GM23338 (cell line): ENCODE data around the gene MED27. TPM values are rescaled to one million over a fixed set of nuclear protein-coding genes. Genes with fewer than 3 reads are reported as not detected.

Source experiments
- ATAC-seq: fragments of 200-7000 bp; cut with Tn5 transposase; 3 replicates; pipeline ENCODE4 v1.9.1; 2020
- DNase-seq: peaks from one replicate; pipeline ENCODE4 v3.0.0-alpha.2; 2015; ENCODE audit warnings: low spot score
- H2AFZ ChIP-seq: fragments of 200-600 bp; sonication (generic); 2 replicates; pipeline ENCODE4 v1.8.0; 2016; ENCODE audit warnings: antibody characterized with exemption, mild to moderate bottlenecking, moderate library complexity
- H3F3A ChIP-seq: fragments of 200-600 bp; sonication (generic); replicated peaks from 2 replicates; pipeline ENCODE4 v1.8.0; 2017; ENCODE audit warnings: antibody characterized with exemption, mixed run types, low read depth
- H3K27ac ChIP-seq: fragments of 200-600 bp; sonication (generic); 2 replicates; pipeline ENCODE4 v1.6.1; 2016; ENCODE audit warnings: low read depth
- H3K27me3 ChIP-seq: fragments of 200-600 bp; sonication (generic); 2 replicates; pipeline ENCODE4 v1.8.0; 2016; ENCODE audit warnings: mild to moderate bottlenecking, mixed run types, moderate library complexity; ENCODE audit not compliant: insufficient read depth
- H3K36me3 ChIP-seq: fragments of 200-600 bp; sonication (generic); 2 replicates; pipeline ENCODE4 v1.8.0; 2016; ENCODE audit warnings: mild to moderate bottlenecking; ENCODE audit not compliant: insufficient read depth
- H3K4me1 ChIP-seq: fragments of 200-600 bp; sonication (generic); 2 replicates; pipeline ENCODE4 v1.8.0; 2016; ENCODE audit warnings: mild to moderate bottlenecking, moderate library complexity; ENCODE audit not compliant: insufficient read depth
- H3K4me2 ChIP-seq: fragments of 200-600 bp; sonication (generic); 2 replicates; pipeline ENCODE4 v1.7.1; 2017; ENCODE audit warnings: mixed run types
- H3K4me3 ChIP-seq: fragments of 200-600 bp; sonication (generic); 2 replicates; pipeline ENCODE4 v1.6.1; 2016; ENCODE audit warnings: mixed run types
- H3K79me2 ChIP-seq: fragments of 200-600 bp; sonication (generic); replicated peaks from 2 replicates; pipeline ENCODE4 v1.8.0; 2017; ENCODE audit warnings: mild to moderate bottlenecking; ENCODE audit not compliant: insufficient read depth
- H3K9me2 ChIP-seq: fragments of 200-600 bp; sonication (generic); 2 replicates; pipeline ENCODE4 v1.8.0; 2017; ENCODE audit not compliant: insufficient read depth
- H4K20me1 ChIP-seq: fragments of 200-600 bp; sonication (generic); replicated peaks from 2 replicates; pipeline ENCODE4 v1.8.0; 2017; ENCODE audit warnings: mild to moderate bottlenecking; ENCODE audit not compliant: insufficient read depth
- H3K27ac Mint-ChIP-seq: 2 replicates; pipeline ENCODE4 v1.8.0; 2020; ENCODE audit warnings: inconsistent platforms, mild to moderate bottlenecking, moderate library complexity, mixed read lengths
- H3K27me3 Mint-ChIP-seq: 3 replicates; pipeline ENCODE4 v1.8.0; 2022; ENCODE audit warnings: low read depth, mild to moderate bottlenecking, moderate library complexity, mixed read lengths, inconsistent platforms; ENCODE audit not compliant: insufficient read depth, poor library complexity
- H3K36me3 Mint-ChIP-seq: 3 replicates; pipeline ENCODE4 v1.8.0; 2021; ENCODE audit warnings: low read depth, mild to moderate bottlenecking, inconsistent platforms, moderate library complexity, mixed read lengths
- H3K4me1 Mint-ChIP-seq: 3 replicates; pipeline ENCODE4 v1.8.0; 2020; ENCODE audit warnings: mild to moderate bottlenecking, inconsistent platforms, mixed read lengths
- H3K4me3 Mint-ChIP-seq: 3 replicates; pipeline ENCODE4 v1.8.0; 2021; ENCODE audit warnings: moderate library complexity, mild to moderate bottlenecking, inconsistent platforms, mixed read lengths
- H3K9me3 Mint-ChIP-seq: 3 replicates; pipeline ENCODE4 v1.8.0; 2020; ENCODE audit warnings: moderate library complexity, mild to moderate bottlenecking, inconsistent platforms, mixed read lengths
- EZH2 ChIP-seq: fragments of 200-600 bp; sonication (generic); IDR thresholded peaks from one replicate; pipeline ENCODE4 v1.8.0; 2017; ENCODE audit warnings: antibody characterized with exemption, mild to moderate bottlenecking, low read depth; ENCODE audit not compliant: unreplicated experiment
- EZH2phosphoT487 ChIP-seq: fragments of 200-600 bp; sonication (generic); IDR thresholded peaks from one replicate; pipeline ENCODE4 v1.8.1; 2018; ENCODE audit warnings: antibody characterized with exemption; ENCODE audit not compliant: unreplicated experiment
- JUNB ChIP-seq: IDR thresholded peaks from one replicate; pipeline ENCODE4 v1.6.1; 2016; ENCODE audit warnings: antibody characterized with exemption; ENCODE audit not compliant: unreplicated experiment
- NANOG ChIP-seq: IDR thresholded peaks from 2 replicates; pipeline ENCODE4 v1.6.1; 2016; ENCODE audit warnings: antibody characterized with exemption, borderline replicate concordance
- POLR2AphosphoS5 ChIP-seq: IDR thresholded peaks from 2 replicates; pipeline ENCODE4 v1.6.1; 2016; ENCODE audit warnings: antibody characterized with exemption, low read depth
- STAT1 ChIP-seq: IDR thresholded peaks from one replicate; pipeline ENCODE4 v1.6.1; 2016; ENCODE audit warnings: antibody characterized with exemption; ENCODE audit not compliant: unreplicated experiment
- ZNF114 ChIP-seq: fragments of 250-450 bp; sonication (Bioruptor Pico); IDR thresholded peaks from 2 replicates; pipeline ENCODE4 v1.5.0; 2020; ENCODE audit warnings: mild to moderate bottlenecking, moderate library complexity
- polyA plus RNA-seq: library from polyadenylated mRNA; unstranded; fragments of >200 nt; fragmentation: Nextera tagmentation; extraction: Ambion mirVana; gene quantifications from 2 replicates; pipeline ENCODE4 v1.2.1, GENCODE V29; 2016
- total RNA-seq: library from RNA; depleted of rRNA; stranded (reverse); fragments of >200 nt; shearing (Covaris generic); gene quantifications from 2 replicates; pipeline ENCODE4 v1.2.3, GENCODE V29; 2014
- TF ChIP-seq, protein P1 (sequence below): fragments of 250-450 bp; sonication (Bioruptor Pico); IDR thresholded peaks from 2 replicates; pipeline ENCODE4 v1.5.0; 2020; ENCODE audit warnings: mild to moderate bottlenecking, moderate library complexity
- TF ChIP-seq, protein P2 (sequence below), 2 experiments: fragments of 200-600 bp in 1 of 2; sonication (generic) in 1 of 2; conservative IDR thresholded peaks; 2 replicates each; pipeline versions ENCODE4 v1.5.1 to v1.6.1; 2016 to 2017; ENCODE audit warnings: antibody characterized with exemption in 2 of 2, low read depth in 2 of 2, mild to moderate bottlenecking in 2 of 2, moderate library complexity in 1 of 2

The MED27 gene
- total and polyA plus RNA-seq, 2 experiments from 2014 or later: 30.6 to 35.0 TPM

DNA sequence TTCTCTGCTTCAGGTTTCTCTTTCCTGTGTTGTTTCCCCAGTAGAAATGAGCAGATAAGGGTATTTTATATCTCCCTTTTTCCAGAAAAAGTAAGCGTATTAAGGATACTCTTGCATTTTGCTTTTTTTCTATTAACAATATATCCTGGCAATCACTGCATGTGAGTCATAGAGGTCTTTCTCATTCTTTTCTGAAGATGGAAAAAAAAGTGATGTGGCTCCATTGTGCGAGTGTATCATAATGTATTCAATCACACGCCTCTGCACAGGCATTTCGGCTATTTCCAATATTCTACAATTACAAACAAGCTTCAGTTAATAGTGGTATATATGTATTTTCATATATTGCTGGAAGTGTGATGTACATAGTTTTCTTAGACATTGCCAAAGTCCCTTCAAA, 155.9 kb downstream of the MED27 start (continued):
- TF ChIP-seq, protein P1, sequence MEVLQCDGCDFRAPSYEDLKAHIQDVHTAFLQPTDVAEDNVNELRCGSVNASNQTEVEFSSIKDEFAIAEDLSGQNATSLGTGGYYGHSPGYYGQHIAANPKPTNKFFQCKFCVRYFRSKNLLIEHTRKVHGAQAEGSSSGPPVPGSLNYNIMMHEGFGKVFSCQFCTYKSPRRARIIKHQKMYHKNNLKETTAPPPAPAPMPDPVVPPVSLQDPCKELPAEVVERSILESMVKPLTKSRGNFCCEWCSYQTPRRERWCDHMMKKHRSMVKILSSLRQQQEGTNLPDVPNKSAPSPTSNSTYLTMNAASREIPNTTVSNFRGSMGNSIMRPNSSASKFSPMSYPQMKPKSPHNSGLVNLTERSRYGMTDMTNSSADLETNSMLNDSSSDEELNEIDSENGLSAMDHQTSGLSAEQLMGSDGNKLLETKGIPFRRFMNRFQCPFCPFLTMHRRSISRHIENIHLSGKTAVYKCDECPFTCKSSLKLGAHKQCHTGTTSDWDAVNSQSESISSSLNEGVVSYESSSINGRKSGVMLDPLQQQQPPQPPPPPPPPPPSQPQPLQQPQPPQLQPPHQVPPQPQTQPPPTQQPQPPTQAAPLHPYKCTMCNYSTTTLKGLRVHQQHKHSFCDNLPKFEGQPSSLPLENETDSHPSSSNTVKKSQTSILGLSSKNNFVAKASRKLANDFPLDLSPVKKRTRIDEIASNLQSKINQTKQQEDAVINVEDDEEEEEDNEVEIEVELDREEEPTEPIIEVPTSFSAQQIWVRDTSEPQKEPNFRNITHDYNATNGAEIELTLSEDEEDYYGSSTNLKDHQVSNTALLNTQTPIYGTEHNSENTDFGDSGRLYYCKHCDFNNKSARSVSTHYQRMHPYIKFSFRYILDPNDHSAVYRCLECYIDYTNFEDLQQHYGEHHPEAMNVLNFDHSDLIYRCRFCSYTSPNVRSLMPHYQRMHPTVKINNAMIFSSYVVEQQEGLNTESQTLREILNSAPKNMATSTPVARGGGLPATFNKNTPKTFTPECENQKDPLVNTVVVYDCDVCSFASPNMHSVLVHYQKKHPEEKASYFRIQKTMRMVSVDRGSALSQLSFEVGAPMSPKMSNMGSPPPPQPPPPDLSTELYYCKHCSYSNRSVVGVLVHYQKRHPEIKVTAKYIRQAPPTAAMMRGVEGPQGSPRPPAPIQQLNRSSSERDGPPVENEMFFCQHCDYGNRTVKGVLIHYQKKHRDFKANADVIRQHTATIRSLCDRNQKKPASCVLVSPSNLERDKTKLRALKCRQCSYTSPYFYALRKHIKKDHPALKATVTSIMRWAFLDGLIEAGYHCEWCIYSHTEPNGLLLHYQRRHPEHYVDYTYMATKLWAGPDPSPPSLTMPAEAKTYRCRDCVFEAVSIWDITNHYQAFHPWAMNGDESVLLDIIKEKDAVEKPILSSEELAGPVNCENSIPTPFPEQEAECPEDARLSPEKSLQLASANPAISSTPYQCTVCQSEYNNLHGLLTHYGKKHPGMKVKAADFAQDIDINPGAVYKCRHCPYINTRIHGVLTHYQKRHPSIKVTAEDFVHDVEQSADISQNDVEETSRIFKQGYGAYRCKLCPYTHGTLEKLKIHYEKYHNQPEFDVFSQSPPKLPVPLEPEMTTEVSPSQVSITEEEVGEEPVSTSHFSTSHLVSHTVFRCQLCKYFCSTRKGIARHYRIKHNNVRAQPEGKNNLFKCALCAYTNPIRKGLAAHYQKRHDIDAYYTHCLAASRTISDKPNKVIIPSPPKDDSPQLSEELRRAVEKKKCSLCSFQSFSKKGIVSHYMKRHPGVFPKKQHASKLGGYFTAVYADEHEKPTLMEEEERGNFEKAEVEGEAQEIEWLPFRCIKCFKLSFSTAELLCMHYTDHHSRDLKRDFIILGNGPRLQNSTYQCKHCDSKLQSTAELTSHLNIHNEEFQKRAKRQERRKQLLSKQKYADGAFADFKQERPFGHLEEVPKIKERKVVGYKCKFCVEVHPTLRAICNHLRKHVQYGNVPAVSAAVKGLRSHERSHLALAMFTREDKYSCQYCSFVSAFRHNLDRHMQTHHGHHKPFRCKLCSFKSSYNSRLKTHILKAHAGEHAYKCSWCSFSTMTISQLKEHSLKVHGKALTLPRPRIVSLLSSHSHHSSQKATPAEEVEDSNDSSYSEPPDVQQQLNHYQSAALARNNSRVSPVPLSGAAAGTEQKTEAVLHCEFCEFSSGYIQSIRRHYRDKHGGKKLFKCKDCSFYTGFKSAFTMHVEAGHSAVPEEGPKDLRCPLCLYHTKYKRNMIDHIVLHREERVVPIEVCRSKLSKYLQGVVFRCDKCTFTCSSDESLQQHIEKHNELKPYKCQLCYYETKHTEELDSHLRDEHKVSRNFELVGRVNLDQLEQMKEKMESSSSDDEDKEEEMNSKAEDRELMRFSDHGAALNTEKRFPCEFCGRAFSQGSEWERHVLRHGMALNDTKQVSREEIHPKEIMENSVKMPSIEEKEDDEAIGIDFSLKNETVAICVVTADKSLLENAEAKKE: no peak
- TF ChIP-seq EZH2phosphoT487 (no peak), POLR2AphosphoS5 (no peak), JUNB (no peak), EZH2 (no peak)
- TF ChIP-seq, protein P2, sequence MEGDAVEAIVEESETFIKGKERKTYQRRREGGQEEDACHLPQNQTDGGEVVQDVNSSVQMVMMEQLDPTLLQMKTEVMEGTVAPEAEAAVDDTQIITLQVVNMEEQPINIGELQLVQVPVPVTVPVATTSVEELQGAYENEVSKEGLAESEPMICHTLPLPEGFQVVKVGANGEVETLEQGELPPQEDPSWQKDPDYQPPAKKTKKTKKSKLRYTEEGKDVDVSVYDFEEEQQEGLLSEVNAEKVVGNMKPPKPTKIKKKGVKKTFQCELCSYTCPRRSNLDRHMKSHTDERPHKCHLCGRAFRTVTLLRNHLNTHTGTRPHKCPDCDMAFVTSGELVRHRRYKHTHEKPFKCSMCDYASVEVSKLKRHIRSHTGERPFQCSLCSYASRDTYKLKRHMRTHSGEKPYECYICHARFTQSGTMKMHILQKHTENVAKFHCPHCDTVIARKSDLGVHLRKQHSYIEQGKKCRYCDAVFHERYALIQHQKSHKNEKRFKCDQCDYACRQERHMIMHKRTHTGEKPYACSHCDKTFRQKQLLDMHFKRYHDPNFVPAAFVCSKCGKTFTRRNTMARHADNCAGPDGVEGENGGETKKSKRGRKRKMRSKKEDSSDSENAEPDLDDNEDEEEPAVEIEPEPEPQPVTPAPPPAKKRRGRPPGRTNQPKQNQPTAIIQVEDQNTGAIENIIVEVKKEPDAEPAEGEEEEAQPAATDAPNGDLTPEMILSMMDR (conservative IDR thresholded peaks at IDR 0.05; ENCODE audit: low read depth in 2 of 2): no peak

DNA sequence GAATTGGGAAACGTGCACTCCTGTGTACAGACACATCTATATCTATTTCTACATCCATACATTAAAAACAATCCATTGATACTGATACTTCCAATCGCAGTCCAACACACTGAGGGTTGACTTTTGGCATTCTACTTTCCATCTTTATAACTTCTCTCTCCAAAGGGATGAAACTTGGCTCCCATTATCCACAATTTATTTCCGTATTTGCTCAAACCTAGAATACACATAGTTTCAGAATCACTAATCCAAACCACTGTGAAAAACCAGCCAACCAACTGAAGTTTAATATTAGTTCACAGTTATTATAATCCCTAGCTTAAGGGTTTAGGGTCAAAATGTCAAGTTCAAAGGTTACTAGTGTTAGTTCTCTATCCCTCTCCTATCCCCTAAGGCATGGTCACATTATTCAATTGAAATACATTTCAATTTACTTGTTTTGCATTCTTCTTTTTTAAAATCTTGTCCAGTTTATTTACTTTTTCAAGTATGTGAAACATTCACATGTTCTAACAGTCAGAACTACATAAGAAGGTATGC, 156.5 kb downstream of the MED27 start:
- Histone ChIP-seq H3K36me3 (no peaks in the 10 kb centered on the region), H3K4me1 (peaks cover 18% of the 10 kb centered on the region), H3F3A (no peaks in the 10 kb centered on the region), H4K20me1 (peaks cover 6% of the 10 kb centered on the region; the same call in 1 of the 2 replicates), H3K27me3 (no peaks in the 10 kb centered on the region), H3K4me2 (no peak overlapping the region), H3K4me3 (no peak overlapping the region), H3K27ac (no peak overlapping the region), H3K9me2 (no peaks in the 10 kb centered on the region), H2AFZ (no peak overlapping the region), H3K79me2 (no peaks in the 10 kb centered on the region)
- ATAC-seq (no peak), DNase-seq (no peak)
- H3K4me3 Mint-ChIP-seq: no peak overlapping the region
- no peaks in the 10 kb centered on the region; the same call in 2 of the 3 replicates for H3K9me3 Mint-ChIP-seq
- no peak overlapping the region for H3K27ac Mint-ChIP-seq
- peaks cover 32% of the 10 kb centered on the region for H3K4me1 Mint-ChIP-seq
- H3K36me3 Mint-ChIP-seq: no peaks in the 10 kb centered on the region
- H3K27me3 Mint-ChIP-seq: no peaks in the 10 kb centered on the region
- TF ChIP-seq ZNF114 (CRISPR knock-in tag): no peak
- TF ChIP-seq NANOG: no peak
- TF ChIP-seq STAT1: no peak
